Tibial nerve (tissue), 3 donors: ENCODE results near the gene CA5A.

Source experiments
- POLR2A ChIP-seq, 2 donors: fragments of 450-650 bp; IDR thresholded peaks; one replicate each; pipeline ENCODE4 v1.6.1; 2017; ENCODE audit warnings: antibody characterized with exemption in 2 of 2, mild to moderate bottlenecking in 2 of 2, moderate library complexity in 2 of 2
- TF ChIP-seq, protein P1 (sequence below), 5 experiments: fragments of 200-600 bp in 3 of 5; fragments of 450-650 bp in 2 of 5; sonication (generic) in 3 of 5; IDR thresholded peaks; one replicate each; pipeline ENCODE4 v1.5.1; 2016 to 2019; ENCODE audit warnings: antibody characterized with exemption in 5 of 5, mild to moderate bottlenecking in 3 of 5, moderate library complexity in 2 of 5

DNA sequence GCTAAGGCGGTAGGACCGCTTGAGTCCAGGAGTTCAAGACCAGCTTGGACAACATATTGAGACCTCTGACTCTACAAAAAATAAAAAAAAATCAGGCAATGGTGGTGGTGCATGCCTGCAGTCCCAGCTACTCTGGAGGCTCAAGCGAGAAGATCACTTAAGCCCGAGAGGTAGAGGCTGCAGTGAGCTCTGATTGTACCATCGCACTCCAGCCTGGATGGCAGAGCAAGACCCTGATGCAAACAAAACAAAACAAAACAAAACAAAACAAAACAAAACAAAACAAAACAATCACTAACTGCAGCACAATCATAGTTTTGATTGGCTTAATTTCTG is 12.4 kb upstream of the CA5A start:
- TF ChIP-seq, protein P1, sequence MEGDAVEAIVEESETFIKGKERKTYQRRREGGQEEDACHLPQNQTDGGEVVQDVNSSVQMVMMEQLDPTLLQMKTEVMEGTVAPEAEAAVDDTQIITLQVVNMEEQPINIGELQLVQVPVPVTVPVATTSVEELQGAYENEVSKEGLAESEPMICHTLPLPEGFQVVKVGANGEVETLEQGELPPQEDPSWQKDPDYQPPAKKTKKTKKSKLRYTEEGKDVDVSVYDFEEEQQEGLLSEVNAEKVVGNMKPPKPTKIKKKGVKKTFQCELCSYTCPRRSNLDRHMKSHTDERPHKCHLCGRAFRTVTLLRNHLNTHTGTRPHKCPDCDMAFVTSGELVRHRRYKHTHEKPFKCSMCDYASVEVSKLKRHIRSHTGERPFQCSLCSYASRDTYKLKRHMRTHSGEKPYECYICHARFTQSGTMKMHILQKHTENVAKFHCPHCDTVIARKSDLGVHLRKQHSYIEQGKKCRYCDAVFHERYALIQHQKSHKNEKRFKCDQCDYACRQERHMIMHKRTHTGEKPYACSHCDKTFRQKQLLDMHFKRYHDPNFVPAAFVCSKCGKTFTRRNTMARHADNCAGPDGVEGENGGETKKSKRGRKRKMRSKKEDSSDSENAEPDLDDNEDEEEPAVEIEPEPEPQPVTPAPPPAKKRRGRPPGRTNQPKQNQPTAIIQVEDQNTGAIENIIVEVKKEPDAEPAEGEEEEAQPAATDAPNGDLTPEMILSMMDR (IDR thresholded peaks at IDR 0.05), result no peak
- TF ChIP-seq POLR2A (IDR thresholded peaks at IDR 0.05), result no peak
